Bronchial epithelial cell (primary cell): ENCODE results near the gene PDE4B. TPM values are rescaled to one million over a fixed set of nuclear protein-coding genes. Genes with fewer than 3 reads are reported as not detected.

ENCODE experiments used
- DNase-seq: peaks from one replicate; pipeline ENCODE4 v3.0.0-alpha.2; 2010; ENCODE audit warnings: low read depth
- FAIRE-seq: peaks from 2 replicates; lab custom pipeline; 2011; peaks lifted over from hg19 to GRCh38; lab: Jason Lieb, UNC
- H3K27me3 ChIP-seq: 2 replicates; pipeline ENCODE4 v1.5.1; 2011; ENCODE audit warnings: low read length; ENCODE audit not compliant: control insufficient read depth, insufficient read depth
- H3K36me3 ChIP-seq: 2 replicates; pipeline ENCODE4 v1.5.1; 2011; ENCODE audit warnings: low read length; ENCODE audit not compliant: control insufficient read depth, insufficient read depth
- H3K4me3 ChIP-seq: 2 replicates; pipeline ENCODE4 v1.5.1; 2011; ENCODE audit warnings: mild to moderate bottlenecking, low read depth, low read length, control low read depth
- total RNA-seq: library from RNA; depleted of rRNA; stranded (reverse); fragments of >200 nt; gene quantifications from 2 replicates; pipeline ENCODE4 v1.2.1, GENCODE V29; 2014
- TF ChIP-seq, protein P1 (sequence below): IDR thresholded peaks from 2 replicates; pipeline ENCODE4 v1.5.1; 2011; ENCODE audit warnings: mild to moderate bottlenecking, moderate library complexity, low read length, control low read depth, inconsistent platforms; ENCODE audit not compliant: insufficient read depth, severe bottlenecking

PDE4B gene
- total RNA-seq, 1 donor from 2014 or later, result 0.26 TPM

DNA sequence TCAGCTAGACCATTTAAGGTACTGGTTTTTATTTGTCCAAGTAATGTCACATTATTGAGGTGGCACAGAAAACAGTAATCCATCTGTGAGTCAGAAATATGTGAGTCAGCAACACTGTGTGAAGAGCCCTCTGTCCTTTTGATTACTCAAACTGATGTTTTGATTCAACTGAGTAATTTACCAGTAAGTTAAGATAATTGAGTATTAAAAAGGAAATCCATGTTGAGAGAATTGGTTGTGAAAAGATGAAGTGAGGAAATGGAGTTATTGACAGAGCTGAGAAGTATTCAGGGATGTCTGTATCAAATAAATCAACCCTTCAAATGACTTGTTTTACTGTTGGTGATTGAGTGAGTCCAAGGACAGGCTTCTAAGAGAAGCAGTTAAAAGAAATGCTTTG, 438.5 kb downstream of the PDE4B start:
- H3K36me3 ChIP-seq, result no peaks in the 10 kb centered on the region
- DNase-seq, result peak; percentile 76
- no peak overlapping the region for H3K4me3 ChIP-seq
- TF ChIP-seq, protein P1, sequence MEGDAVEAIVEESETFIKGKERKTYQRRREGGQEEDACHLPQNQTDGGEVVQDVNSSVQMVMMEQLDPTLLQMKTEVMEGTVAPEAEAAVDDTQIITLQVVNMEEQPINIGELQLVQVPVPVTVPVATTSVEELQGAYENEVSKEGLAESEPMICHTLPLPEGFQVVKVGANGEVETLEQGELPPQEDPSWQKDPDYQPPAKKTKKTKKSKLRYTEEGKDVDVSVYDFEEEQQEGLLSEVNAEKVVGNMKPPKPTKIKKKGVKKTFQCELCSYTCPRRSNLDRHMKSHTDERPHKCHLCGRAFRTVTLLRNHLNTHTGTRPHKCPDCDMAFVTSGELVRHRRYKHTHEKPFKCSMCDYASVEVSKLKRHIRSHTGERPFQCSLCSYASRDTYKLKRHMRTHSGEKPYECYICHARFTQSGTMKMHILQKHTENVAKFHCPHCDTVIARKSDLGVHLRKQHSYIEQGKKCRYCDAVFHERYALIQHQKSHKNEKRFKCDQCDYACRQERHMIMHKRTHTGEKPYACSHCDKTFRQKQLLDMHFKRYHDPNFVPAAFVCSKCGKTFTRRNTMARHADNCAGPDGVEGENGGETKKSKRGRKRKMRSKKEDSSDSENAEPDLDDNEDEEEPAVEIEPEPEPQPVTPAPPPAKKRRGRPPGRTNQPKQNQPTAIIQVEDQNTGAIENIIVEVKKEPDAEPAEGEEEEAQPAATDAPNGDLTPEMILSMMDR, result no peak
- FAIRE-seq, result no peak
- no peaks in the 10 kb centered on the region for H3K27me3 ChIP-seq

DNA sequence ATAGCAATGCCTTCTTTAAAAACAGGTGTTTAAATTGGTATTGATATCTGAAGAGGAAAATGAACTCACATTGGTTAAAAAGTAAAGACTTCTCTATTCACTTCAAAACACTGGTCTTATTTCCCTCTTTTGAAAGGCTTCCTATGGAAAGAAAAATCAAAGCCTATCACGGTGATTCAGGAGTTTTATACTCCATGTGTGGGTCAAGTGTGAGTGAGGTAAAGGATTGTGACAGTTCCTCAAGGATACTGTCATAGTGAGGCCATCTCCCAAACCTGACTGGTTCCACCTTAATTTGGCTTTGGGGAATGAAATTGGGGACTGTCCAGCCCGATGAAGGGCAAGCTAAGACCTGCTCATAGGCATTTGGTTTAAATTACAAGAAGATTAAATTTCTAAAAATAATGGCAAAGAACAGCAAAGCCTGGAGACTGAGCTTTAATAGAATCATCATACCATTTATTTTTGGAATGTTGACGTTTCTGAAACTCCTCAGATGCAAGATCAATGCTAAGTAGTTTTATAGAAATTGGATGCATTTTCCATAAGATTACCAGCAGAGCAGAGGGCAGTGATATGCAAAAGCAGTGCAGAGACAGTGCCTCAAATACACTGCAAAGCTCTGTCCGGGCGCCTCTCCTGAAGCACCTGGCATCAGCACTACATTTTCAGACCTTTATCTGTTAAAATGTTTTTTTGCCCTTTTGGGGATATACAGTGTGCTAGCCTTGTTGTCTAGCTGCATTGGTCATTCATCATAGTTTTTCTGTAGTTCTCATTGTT, 439.2 kb downstream of the PDE4B start:
- TF ChIP-seq, protein P1, result no peak
- no peaks in the 10 kb centered on the region for H3K27me3 ChIP-seq
- H3K36me3 ChIP-seq, result no peaks in the 10 kb centered on the region
- no peak overlapping the region for H3K4me3 ChIP-seq
- DNase-seq (no peak), FAIRE-seq (no peak)

DNA sequence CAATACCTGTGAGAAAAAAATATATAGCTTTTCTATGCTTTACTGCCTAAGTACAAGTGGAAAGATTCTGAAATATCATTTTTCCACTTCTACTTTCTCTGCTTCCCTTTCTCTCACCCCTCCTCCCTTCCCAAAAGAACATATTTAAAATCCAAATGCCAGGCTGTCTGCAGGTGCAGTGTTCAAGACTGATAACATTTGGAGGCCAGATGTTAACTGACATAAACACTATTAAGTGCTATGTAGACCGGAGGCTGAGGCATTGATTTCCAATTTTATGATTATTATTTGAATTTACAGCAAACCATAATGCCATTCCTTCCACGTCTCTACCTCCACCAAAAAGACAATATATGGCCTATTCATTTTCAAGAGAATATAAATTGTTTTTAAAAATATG, 444.3 kb downstream of the PDE4B start:
- Histone ChIP-seq H3K27me3 (no peaks in the 10 kb centered on the region), H3K4me3 (no peak overlapping the region), H3K36me3 (no peaks in the 10 kb centered on the region)
- DNase-seq (no peak), FAIRE-seq (no peak)
- TF ChIP-seq, protein P1, result no peak

DNA sequence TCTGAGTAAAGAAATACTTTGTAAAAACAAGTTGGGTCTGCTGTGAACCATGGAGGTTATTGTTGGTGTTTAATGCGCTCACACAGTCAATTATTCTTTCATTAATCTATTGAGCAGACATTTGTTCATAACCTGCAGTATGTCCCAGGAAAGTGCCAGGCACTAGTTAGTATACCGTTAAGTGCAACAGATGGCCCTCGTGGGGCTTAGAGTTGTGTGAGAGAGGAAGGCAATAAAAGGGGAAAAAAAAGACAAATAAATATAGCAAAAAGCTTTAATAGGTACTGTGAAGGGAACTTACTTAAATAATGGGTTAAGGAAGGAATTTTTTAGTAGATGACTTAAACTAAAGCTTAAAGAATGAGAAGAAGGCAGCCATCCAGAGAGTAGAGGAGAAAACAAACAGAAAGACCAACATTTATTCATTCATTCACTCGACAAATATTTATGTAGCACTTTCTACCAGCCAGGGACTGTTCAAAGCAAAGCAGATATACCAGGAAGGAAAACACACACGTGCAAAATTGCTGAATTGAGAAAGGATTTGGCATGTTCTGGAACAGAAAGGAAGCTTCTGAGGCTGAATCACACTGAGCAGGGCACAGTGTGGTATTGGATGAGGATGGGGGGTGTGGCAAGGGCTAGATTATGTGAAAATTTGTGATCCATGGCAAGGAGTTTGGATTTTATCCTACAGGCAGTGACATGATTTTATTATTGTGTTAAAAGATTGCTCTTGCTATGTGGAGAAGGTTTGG, 445.2 kb downstream of the PDE4B start:
- no peak overlapping the region for H3K4me3 ChIP-seq
- DNase-seq (no peak), FAIRE-seq (no peak)
- no peaks in the 10 kb centered on the region for H3K36me3 ChIP-seq
- no peaks in the 10 kb centered on the region for H3K27me3 ChIP-seq
- TF ChIP-seq, protein P1, result no peak

DNA sequence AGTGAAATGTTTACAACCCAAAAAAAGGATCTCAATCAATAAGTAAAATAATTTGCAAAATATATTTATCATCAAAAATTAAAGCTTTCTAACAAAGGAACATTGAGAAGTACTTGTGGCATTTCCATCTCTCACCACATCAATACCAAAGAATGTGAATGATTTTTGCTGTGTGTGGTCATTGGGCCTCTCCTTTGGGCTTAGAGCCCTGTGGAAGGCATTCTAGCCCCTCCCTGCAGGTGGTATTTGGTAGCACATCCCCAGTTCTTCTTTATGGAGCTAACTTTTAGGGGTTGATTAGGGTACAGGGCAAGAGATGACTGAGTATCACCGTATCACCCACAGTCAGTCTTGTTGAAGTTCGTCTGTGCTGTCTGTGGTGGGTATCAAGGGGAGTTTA, 447.1 kb downstream of the PDE4B start:
- TF ChIP-seq, protein P1, result no peak
- Histone ChIP-seq H3K27me3 (no peaks in the 10 kb centered on the region), H3K36me3 (no peaks in the 10 kb centered on the region), H3K4me3 (no peak overlapping the region)
- DNase-seq (no peak), FAIRE-seq (no peak)
